Measurements from ENCODE around the gene SYNE1.

DNA sequence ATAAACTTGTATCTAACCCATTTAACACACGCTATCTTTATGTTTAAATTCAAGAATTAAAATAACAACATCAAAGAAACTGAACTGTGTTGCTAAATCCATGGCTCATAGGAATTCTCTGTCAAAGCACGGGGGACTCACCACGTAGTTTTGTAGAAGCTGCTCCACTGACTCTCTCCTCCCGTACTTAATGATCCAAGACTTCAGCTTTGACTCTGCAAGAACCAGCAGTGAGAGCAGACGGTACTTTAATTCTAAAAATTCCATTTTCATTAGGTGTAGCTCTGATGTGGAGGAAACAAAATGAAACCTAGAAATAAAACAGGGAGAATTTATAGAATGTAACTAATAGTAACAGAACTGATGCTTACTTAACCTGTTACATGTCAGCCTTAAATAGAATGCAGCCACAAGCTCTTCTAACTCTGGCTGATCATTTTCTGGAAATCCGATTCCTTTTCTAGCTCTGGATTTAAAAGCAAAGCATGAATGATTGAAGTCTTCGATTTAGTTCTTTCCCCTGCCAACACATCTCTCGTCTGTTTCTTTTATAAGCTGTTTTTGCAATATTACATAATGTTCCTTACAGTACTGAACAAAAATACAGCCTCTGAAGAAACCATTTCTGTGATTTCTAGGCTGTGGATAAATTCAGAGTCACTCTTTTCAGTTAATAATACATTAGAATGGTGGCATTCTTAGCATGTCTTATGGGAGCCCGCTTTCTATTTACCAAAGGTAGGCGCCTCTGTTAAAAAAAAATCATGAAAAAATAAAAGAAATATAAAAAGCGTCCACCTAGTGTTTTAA lies 165.5 kb downstream of the SYNE1 start:
- TF ChIP-seq, protein P1, sequence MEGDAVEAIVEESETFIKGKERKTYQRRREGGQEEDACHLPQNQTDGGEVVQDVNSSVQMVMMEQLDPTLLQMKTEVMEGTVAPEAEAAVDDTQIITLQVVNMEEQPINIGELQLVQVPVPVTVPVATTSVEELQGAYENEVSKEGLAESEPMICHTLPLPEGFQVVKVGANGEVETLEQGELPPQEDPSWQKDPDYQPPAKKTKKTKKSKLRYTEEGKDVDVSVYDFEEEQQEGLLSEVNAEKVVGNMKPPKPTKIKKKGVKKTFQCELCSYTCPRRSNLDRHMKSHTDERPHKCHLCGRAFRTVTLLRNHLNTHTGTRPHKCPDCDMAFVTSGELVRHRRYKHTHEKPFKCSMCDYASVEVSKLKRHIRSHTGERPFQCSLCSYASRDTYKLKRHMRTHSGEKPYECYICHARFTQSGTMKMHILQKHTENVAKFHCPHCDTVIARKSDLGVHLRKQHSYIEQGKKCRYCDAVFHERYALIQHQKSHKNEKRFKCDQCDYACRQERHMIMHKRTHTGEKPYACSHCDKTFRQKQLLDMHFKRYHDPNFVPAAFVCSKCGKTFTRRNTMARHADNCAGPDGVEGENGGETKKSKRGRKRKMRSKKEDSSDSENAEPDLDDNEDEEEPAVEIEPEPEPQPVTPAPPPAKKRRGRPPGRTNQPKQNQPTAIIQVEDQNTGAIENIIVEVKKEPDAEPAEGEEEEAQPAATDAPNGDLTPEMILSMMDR (conservative IDR thresholded peaks at IDR 0.05; ENCODE audit: low read length), result no peak
- no peak for TF ChIP-seq EZH2phosphoT487 (IDR thresholded peaks at IDR 0.05; ENCODE audit: borderline replicate concordance, low read depth, low read length)

All from OCI-LY7 (cell line).